ENCODE data around the gene IL36A. TPM values are rescaled to one million over a fixed set of nuclear protein-coding genes. Genes with fewer than 3 reads are reported as not detected.

The IL36A gene
- total RNA-seq, 1 experiment from 2014 or later: not detected

DNA sequence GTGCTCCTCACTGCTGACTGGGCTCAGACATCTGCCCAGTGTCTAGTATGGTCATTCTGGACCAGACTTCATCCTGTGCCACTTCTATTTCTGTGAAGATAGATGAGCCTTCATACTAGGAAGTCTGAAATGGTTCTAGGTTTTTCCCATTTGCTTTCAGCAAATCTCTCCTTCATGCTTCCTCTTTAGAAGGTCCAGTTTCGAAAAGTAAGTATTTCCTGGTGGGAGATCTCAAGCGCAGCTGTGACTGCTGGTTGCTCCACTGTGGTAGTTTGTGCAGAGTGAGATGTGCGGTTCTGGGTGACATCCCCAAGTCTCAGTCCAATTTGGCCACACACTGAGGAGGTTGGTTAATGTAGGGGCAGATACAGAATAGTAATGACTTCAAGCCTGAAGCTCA lies 33.0 kb downstream of the IL36A start:
- DNase-seq (ENCODE audit: low spot score): no peak
- in situ Hi-C loops (cut with HindIII; ENCODE audit: low sequenced_read_pairs): no loop called here

DNA sequence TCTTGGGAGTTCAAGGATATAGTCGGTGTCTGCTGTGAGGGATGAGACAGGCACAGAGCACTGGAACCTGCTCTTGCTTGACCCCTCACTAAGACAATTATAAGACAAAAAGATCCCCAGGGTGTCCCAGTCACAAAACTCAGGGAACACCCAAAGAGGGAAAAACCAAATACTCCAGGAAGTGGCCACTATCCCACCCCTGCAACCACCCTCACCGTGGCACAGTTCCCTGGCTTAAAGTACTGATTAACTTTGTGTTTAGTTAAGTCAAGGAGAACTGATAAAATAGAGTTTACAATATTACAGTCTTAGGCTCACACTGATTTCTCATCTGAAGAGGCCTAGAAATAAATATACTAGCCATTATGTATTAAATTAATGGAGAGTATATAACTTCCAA lies 33.9 kb downstream of the IL36A start:
- no peak for DNase-seq (ENCODE audit: low spot score)
- in situ Hi-C loops (cut with HindIII; ENCODE audit: low sequenced_read_pairs): no loop called here

DNA sequence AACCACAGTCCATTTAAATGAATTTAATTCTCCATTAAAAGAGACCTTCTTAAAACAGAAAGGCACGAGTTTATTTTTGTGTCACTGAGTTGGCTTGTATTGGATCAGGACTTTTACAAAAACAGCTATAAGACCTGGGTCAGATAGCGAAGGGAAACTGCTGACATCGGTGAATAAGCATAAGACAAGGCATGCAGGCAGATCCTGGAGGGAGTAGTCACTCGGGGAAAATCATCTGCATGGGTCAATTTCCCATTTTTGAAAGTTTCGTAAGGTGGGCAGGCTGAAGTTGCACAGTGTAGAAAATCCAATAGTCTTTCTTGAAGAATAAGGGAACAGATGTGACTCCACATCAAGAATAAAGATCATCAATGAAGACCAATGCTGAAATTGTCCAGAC lies 34.5 kb downstream of the IL36A start:
- no peak for DNase-seq (ENCODE audit: low spot score)
- in situ Hi-C loops (cut with HindIII; ENCODE audit: low sequenced_read_pairs): no loop called here

DNA sequence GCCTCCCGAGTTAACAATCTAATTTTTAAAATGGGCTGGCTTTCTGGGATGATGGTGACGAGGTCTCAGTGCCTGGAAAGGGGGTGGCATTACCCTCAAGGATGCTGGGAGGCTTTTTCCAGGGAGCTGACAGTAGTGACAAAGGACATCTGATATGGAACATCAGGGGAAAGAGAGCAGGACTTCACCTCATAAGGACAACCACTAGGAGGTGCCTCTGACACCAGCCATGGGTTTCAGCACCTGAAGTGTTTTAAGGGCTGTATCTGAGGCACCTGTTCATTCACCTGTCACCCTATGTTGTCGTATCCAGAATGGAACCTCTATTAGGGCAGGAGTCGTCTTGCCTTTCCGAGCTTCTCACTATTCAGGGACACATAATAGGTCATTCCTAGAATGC lies 36.6 kb downstream of the IL36A start:
- no peak for DNase-seq (ENCODE audit: low spot score)
- in situ Hi-C loops (cut with HindIII; ENCODE audit: low sequenced_read_pairs): no loop called here

DNA sequence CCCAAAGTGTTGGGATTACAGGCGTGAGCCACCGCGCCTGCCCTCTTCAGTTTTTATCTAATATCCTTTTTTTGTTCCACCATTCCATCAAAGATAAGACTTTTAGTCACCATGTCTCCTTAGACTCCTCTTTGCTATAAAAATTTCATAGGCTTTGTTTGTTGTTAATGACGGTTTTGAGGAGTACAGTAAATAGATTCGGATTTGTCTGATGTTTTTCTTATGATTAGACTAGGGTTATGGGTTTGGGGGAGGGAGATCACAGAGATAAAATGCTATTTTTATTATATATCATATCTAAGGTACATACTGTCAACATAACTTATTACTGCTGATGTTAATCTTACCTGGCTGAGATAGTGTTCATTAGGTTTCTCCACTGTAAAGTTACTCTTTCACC lies 41.2 kb downstream of the IL36A start:
- DNase-seq (ENCODE audit: low spot score): no peak
- in situ Hi-C loops (cut with HindIII; ENCODE audit: low sequenced_read_pairs): no loop called here

DNA sequence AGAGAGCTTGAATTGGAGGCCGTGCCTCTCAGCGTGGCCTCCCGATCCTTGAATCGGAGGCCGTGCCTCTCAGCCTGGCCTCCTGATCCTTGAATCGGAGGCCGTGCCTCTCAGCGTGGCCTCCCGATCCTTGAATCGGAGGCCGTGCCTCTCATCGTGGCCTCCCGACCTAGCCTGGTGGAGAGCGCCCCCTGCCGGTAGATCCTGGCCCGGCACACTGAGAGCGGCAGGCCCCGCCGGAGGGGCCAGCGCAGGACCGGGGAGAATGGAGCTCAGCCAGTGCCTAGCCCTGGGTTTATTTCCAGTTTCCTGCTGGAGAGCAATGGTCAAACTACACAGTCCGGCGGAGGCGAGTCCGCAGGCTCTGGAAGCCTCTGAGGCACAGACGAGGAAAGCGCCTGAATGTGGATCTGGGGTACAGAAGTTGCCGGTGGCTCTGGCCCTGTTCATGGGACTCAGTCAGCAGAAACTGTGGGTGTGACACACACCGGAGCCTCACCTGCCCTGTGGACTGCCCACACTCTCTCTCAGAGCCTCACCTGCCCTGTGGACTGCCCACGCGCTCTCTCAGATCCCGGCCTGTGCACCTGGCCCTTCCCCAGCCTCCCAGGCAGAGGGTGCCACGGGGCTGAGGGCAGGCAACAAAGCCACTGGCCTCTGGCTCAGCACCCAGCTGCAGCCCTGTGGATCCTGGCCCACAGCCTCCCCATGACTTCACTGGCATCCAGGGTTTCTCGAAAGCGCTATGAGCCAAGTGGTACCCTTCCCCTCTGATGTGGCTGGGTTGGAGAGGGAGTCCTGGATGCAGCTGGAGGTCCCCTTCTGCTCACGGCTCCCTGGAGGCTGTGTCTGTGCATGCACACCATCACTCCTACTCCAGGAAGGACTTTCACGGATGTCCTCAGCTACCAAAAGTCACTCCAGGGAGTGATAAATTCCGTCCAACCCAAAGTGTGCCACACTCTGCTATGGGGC lies 45.9 kb downstream of the IL36A start:
- no peak for DNase-seq (ENCODE audit: low spot score)

DNA sequence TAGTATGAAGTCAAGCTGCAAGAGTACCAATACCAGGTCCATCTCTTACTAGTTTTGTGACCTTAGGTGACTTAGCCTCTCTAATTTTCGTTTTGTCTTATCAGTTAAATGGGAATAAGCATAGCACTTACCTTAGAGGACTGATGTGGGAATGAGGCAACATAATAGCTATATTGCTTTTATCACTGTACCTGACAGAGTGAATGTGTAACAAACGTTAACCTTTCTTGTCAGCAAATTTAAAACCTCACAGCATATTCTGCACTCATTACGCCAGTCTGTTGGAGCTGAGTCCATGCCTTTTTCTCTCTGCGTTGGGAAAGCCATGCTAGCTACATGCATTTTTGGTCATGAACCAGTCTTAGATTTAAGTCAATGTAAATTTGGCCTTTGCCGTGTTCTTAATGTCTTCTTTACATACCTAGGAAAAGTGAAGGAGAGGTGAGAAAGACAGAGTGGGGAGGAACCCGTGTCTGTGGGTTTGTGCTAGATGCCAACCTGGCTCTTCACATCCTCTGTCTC lies 47.2 kb downstream of the IL36A start, which contains the start of gene IL36B:
TSS of gene IL36B (minus strand) at position 472 of the 522 bp plus-strand sequence.
- in situ Hi-C loops (cut with HindIII; ENCODE audit: low sequenced_read_pairs): no loop called here
- DNase-seq (ENCODE audit: low spot score): no peak

More for the DNA sequence above, 45.9 kb downstream of the IL36A start:
- in situ Hi-C loops (cut with HindIII; ENCODE audit: low sequenced_read_pairs): no loop called here

DNA sequence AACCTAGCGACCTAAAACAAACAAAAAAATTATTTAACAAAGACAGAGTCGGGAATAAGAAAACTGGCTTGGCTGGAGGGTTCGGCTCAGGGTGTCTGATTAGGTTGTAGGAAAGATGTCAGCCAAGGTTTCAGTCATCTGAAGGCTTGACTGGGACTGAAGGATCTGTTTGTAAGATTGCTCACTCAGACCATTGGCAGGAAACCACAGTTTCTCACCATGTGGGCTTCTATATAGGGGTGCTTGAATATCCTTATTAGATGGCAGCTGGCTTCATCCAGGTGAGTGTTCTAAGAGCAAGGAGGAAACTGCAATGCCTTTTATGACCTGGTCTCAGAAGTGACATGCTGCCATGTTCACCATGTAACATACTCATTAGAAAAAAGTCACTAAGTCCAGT lies 48.4 kb downstream of the IL36A start:
- in situ Hi-C loops (cut with HindIII; ENCODE audit: low sequenced_read_pairs): no loop called here
- DNase-seq (ENCODE audit: low spot score): no peak

DNA sequence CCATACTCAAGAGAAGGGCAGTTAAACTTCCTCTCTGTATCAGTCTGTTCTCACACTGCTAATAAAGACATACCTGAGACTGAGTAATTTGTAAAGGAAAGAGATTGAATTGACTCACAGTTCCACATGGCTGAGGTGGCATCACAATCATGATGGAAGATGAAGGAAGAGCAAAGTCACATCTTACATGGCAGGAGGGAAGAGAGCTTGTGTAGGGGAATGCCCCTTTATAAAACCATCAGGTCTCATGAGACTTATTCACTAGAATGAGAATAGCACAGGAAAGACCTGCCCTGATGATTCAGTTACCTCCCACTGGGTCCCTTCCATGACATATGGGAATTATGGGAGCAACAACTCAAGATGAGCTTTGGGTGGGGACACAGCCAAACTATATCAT lies 48.8 kb downstream of the IL36A start:
- in situ Hi-C loops (cut with HindIII; ENCODE audit: low sequenced_read_pairs): no loop called here
- DNase-seq (ENCODE audit: low spot score): no peak

DNA sequence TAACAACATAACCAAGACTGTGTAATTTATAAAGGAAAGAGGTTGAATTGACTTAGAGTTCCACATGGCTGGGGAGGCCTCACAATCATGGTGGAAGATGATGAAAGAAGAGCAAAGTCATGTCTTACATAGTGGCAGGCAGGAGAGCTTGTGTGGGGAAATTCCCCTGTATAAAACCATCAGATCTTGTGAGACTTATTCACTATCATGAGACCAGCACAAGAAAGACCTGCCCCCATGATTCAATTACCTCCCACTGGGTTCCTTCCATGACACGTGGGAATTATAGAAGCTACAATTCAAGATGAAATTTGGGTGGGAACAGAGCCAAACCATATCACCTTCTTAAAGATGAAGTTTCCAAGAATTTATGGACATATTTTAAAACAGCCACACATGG lies 51.3 kb downstream of the IL36A start:
- in situ Hi-C loops (cut with HindIII; ENCODE audit: low sequenced_read_pairs): no loop called here
- no peak for DNase-seq (ENCODE audit: low spot score)

DNA sequence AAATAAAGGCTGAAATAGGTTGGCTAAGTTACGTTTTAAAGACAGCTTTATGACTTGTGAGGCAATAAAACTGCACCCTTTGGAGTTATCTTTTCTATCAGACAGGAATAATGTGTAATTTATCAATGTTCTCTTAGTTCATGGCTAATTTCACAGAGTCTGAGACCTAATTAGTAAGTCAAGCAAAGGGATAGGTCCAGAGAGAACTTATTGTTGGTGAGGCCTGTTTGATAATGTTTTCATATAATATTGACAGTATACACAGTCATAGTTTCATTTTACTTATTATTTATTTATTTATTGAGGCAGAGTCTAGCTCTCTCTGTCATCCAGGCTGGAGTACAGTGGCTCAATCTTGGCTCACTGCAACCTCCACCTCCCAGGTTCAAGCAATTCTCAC lies 51.9 kb downstream of the IL36A start:
- in situ Hi-C loops (cut with HindIII; ENCODE audit: low sequenced_read_pairs): no loop called here
- DNase-seq (ENCODE audit: low spot score): no peak

Other genes starting within 250 kb of the IL36A start
- gene CKAP2L, start 240.8 kb upstream of the IL36A start, total RNA-seq (2014; rRNA removed; shearing (Covaris generic)): 6.5 and 7.7 TPM in 2 replicates
- not detected in 2 replicates for gene IL1A, start 221.0 kb upstream of the IL36A start, total RNA-seq (2014; rRNA removed; shearing (Covaris generic))
- not detected in 2 replicates for gene IL1B, start 168.7 kb upstream of the IL36A start, total RNA-seq (2014; rRNA removed; shearing (Covaris generic))
- not detected in 2 replicates for gene IL37, start 94.3 kb upstream of the IL36A start, total RNA-seq (2014; rRNA removed; shearing (Covaris generic))
- gene IL36G, start 27.5 kb upstream of the IL36A start, total RNA-seq (2014; rRNA removed; shearing (Covaris generic)): not detected in 2 replicates
- gene IL36B, start 47.4 kb downstream of the IL36A start, total RNA-seq (2014; rRNA removed; shearing (Covaris generic)): not detected in 2 replicates
- not detected in 2 replicates for gene IL36RN, start 53.7 kb downstream of the IL36A start, total RNA-seq (2014; rRNA removed; shearing (Covaris generic))
- not detected in 2 replicates for gene IL1F10, start 62.5 kb downstream of the IL36A start, total RNA-seq (2014; rRNA removed; shearing (Covaris generic))
- gene IL1RN, start 122.1 kb downstream of the IL36A start, total RNA-seq (2014; rRNA removed; shearing (Covaris generic)): not detected in 2 replicates
- 0.25 TPM in 1 of 2 replicates, not detected in the other for gene PSD4, start 168.5 kb downstream of the IL36A start, total RNA-seq (2014; rRNA removed; shearing (Covaris generic))